ENCODE measurements around the gene PPT2. TPM values are rescaled to one million over a fixed set of nuclear protein-coding genes. Genes with fewer than 3 reads are reported as not detected.

PPT2 gene
- total and polyA plus RNA-seq, 2 of the 13 experiments (the other 11 are each of a cell fraction or from before 2014, with no cell fraction given) = 39.2 to 61.8 TPM

- TF ChIP-seq ZNF710 (CRISPR knock-in tag; IDR thresholded peaks at IDR 0.05; ENCODE audit: borderline replicate concordance) (peak; percentile 99), PBX2 (CRISPR knock-in tag; IDR thresholded peaks at IDR 0.05) (no peak), ZNF543 (CRISPR knock-in tag; IDR thresholded peaks at IDR 0.05) (0 out of 2 replicates have a peak, but pooled peaks have one; percentile 40)
These were observed 36.3 kb downstream of the PPT2 start, which contains the start of gene PBX2 (continued) for GRCh38 chr6:32190054-32190851.

GRCh38 chr6:32190911-32191677, 37.2 kb downstream of the PPT2 start:
- H3K27ac ChIP-seq (ENCODE audit: extremely low read length, insufficient read depth, low read length) = peak overlapping the region; percentile 80
- FAIRE-seq (no peak), DNase-seq (ENCODE audit: low spot score) (no peak), ATAC-seq (no peak)
- in situ Hi-C loops (cut with HindIII; ENCODE audit: extremely low pct_ligation_motif_present, low pct_unique_long_range_greater_than_20kb) = loop anchor here (5.0 kb wide), 1 partner anchor 781 kb away; no protein-coding TSS in a partner anchor
- H3K9me3 ChIP-seq (ENCODE audit: low read length) = no peaks in the 10 kb centered on the region
- CTCF ChIA-PET (ENCODE audit: low intra/inter-chr PET ratio, low total read pairs) = no interaction called here
- no peak overlapping the region for H2AFZ ChIP-seq (ENCODE audit: low read length)
- intact Hi-C loops (cut with micrococcal nuclease; ENCODE audit: unreplicated experiment) = loop anchor here (1.0 kb wide), 1 partner anchor 13 kb away; the partner anchor contains the start of gene RNF5
- BruUV-seq (replicated peaks) = no TSS peak
- peak overlapping the region; percentile 90 for H3K9ac ChIP-seq (ENCODE audit: insufficient read depth, low read depth, low read length)
- H3K4me1 ChIP-seq (ENCODE audit: insufficient read depth, low read length) = peaks cover 47% of the 10 kb centered on the region
- POLR2A ChIA-PET = interaction anchor here (0.7 to 7.1 kb wide), 10 partner anchors 9 to 781 kb away, joined by 3 to 127 read pairs (median 4); partner anchors contain the start of genes AGPAT1, ATF6B, C6orf47 and FKBPL
- H3K4me2 ChIP-seq (ENCODE audit: low read depth, low read length) = peak overlapping the region; percentile 95
- H3K36me3 ChIP-seq (replicated peaks in 1 of 2; ENCODE audit: control insufficient read depth in 1 of 2, insufficient read depth in 2 of 2, low read length in 2 of 2) = peaks cover 7 to 19% of the 10 kb centered on the region in 2 experiments
- H3K79me2 ChIP-seq (ENCODE audit: insufficient read depth, low read length) = peaks cover 15% of the 10 kb centered on the region
- no peaks in the 10 kb centered on the region; a peak in 1 of 5 replicates for H3K27me3 ChIP-seq (ENCODE audit: control insufficient read depth in 1 of 2, insufficient read depth in 2 of 2, low read length in 2 of 2)
- H3K4me3 ChIP-seq (replicated peaks in 1 of 3; ENCODE audit: insufficient read depth in 1 of 3, low read depth in 2 of 3, low read length in 3 of 3) = peak overlapping the region; percentile 74 to 93 (median 79)
- 56% methylated on average over 8 of the region's 8 CpGs for WGBS (ENCODE audit: low lambda C conversion rate)
- H4K20me1 ChIP-seq (ENCODE audit: insufficient read depth, low read length) = no peaks in the 10 kb centered on the region
- TF ChIP-seq ZNF747 (CRISPR knock-in tag; IDR thresholded peaks at IDR 0.05; ENCODE audit: borderline replicate concordance) (0 out of 2 replicates have a peak, but pooled peaks have one; percentile 5), IRF2 (CRISPR knock-in tag; IDR thresholded peaks at IDR 0.05) (0 out of 2 replicates have a peak, but pooled peaks have one; percentile 5), ZNF687 (CRISPR knock-in tag; IDR thresholded peaks at IDR 0.05) (0 out of 2 replicates have a peak, but pooled peaks have one; percentile 18), SALL1 (CRISPR knock-in tag; IDR thresholded peaks at IDR 0.05) (0 out of 2 replicates have a peak, but pooled peaks have one; percentile 16), FIP1L1 (IDR thresholded peaks at IDR 0.05; ENCODE audit: borderline replicate concordance, insufficient read depth, low read depth, low read length) (no peak), TBX2 (CRISPR knock-in tag; IDR thresholded peaks at IDR 0.05; ENCODE audit: borderline replicate concordance) (0 out of 2 replicates have a peak, but pooled peaks have one; percentile 35)
